HepG2 (cell line): ENCODE results near the gene SGPP1. TPM values are rescaled to one million over a fixed set of nuclear protein-coding genes. Genes with fewer than 3 reads are reported as not detected.

Experiments used
- CBFB ChIP-seq: sonication (generic); formaldehyde crosslinking; IDR thresholded peaks from 2 replicates; pipeline ENCODE4 v1.4.0; 2020; ENCODE audit warnings: missing genetic modification reagents
- CEBPB ChIP-seq: IDR thresholded peaks from 2 replicates; pipeline ENCODE4 v1.6.1; 2011; ENCODE audit warnings: low read depth, low read length, improper control_type of control experiment, borderline replicate concordance
- CHD4 ChIP-seq: fragments of 200-600 bp; sonication (generic); IDR thresholded peaks from 2 replicates; pipeline ENCODE4 v1.7.0; 2017; ENCODE audit warnings: mild to moderate bottlenecking, low read length, borderline replicate concordance
- IKZF1 ChIP-seq: fragments of 450-650 bp; IDR thresholded peaks from 2 replicates; pipeline ENCODE4 v1.7.1; 2016
- KDM1A ChIP-seq: IDR thresholded peaks from 2 replicates; pipeline ENCODE4 v1.6.1; 2016; ENCODE audit warnings: missing compliant biosample characterization
- NR2F2 ChIP-seq: IDR thresholded peaks from 2 replicates; pipeline ENCODE4 v1.6.1; 2012; ENCODE audit warnings: low read depth, inconsistent platforms, borderline replicate concordance
- SOX5 ChIP-seq: IDR thresholded peaks from 2 replicates; pipeline ENCODE4 v1.6.1; 2016; ENCODE audit warnings: borderline replicate concordance
- ZNF225 ChIP-seq: sonication (generic); formaldehyde crosslinking; IDR thresholded peaks from 2 replicates; pipeline ENCODE4 v1.4.0; 2020; ENCODE audit warnings: mild to moderate bottlenecking, missing genetic modification reagents
- ZNF3 ChIP-seq: IDR thresholded peaks from 2 replicates; pipeline ENCODE4 v1.7.0; 2017; ENCODE audit warnings: inconsistent platforms
- ZNF33B ChIP-seq: sonication (generic); formaldehyde crosslinking; IDR thresholded peaks from 2 replicates; pipeline ENCODE4 v1.5.1; 2020; ENCODE audit warnings: mild to moderate bottlenecking, missing genetic modification reagents
- ZNF460 ChIP-seq: sonication (generic); formaldehyde crosslinking; IDR thresholded peaks from 2 replicates; pipeline ENCODE4 v1.5.1; 2020; ENCODE audit warnings: missing genetic modification reagents, mild to moderate bottlenecking, borderline replicate concordance
- ZNF501 ChIP-seq: sonication (generic); formaldehyde crosslinking; IDR thresholded peaks from 2 replicates; pipeline ENCODE4 v1.5.1; 2020; ENCODE audit warnings: mild to moderate bottlenecking, moderate library complexity, missing genetic modification reagents
- ZNF788 ChIP-seq: sonication (generic); formaldehyde crosslinking; IDR thresholded peaks from 2 replicates; pipeline ENCODE4 v1.5.0; 2020; ENCODE audit warnings: mild to moderate bottlenecking, missing genetic modification reagents, borderline replicate concordance
- polyA plus RNA-seq, 8 experiments: library from polyadenylated mRNA; depleted of rRNA in 3 of 8; stranded (reverse) in 7 of 8; unstranded in 1 of 8; fragments of >200 nt; fragmentation: Illumina TruSeq in 4 of 8; extraction: Trizol in 4 of 8; gene quantifications; 2 replicates each; pipeline versions ENCODE4 v1.2.1 to v1.2.3, GENCODE V29; 2011 to 2016; ENCODE audit warnings: low read depth in 4 of 8, missing spikeins in 1 of 8, mixed read lengths in 1 of 8; ENCODE audit not compliant: insufficient read depth in 1 of 8
- total RNA-seq, 5 experiments: library from RNA; depleted of rRNA; stranded (reverse); fragments of >200 nt; fragmentation: Illumina TruSeq; extraction: Trizol; gene quantifications; 2 replicates each; pipeline ENCODE4 v1.2.3, GENCODE V29; 2016; ENCODE audit warnings: low read depth in 1 of 5
- TF ChIP-seq, protein P1 (sequence below): sonication (generic); formaldehyde crosslinking; IDR thresholded peaks from 2 replicates; pipeline ENCODE4 v1.4.0; 2020; ENCODE audit warnings: missing genetic modification reagents, mild to moderate bottlenecking, borderline replicate concordance
- TF ChIP-seq, protein P2 (sequence below): fragments of 450-650 bp; IDR thresholded peaks from 2 replicates; pipeline ENCODE4 v1.6.1; 2016
- TF ChIP-seq, protein P3 (sequence below): sonication (generic); formaldehyde crosslinking; IDR thresholded peaks from 2 replicates; pipeline ENCODE4 v1.8.1; 2022; ENCODE audit warnings: mild to moderate bottlenecking, missing genetic modification reagents
- TF ChIP-seq, protein P4 (sequence below): sonication (generic); formaldehyde crosslinking; IDR thresholded peaks from 2 replicates; pipeline ENCODE4 v1.4.0; 2020; ENCODE audit warnings: missing genetic modification reagents, borderline replicate concordance
- TF ChIP-seq, protein P5 (sequence below): IDR thresholded peaks from 2 replicates; pipeline ENCODE4 v1.4.0; 2020; ENCODE audit warnings: mild to moderate bottlenecking, missing genetic modification reagents

Gene SGPP1
- total and polyA plus RNA-seq, 2 of the 13 experiments (the other 11 are each of a cell fraction or from before 2014, with no cell fraction given): 6.4 to 6.8 TPM

DNA sequence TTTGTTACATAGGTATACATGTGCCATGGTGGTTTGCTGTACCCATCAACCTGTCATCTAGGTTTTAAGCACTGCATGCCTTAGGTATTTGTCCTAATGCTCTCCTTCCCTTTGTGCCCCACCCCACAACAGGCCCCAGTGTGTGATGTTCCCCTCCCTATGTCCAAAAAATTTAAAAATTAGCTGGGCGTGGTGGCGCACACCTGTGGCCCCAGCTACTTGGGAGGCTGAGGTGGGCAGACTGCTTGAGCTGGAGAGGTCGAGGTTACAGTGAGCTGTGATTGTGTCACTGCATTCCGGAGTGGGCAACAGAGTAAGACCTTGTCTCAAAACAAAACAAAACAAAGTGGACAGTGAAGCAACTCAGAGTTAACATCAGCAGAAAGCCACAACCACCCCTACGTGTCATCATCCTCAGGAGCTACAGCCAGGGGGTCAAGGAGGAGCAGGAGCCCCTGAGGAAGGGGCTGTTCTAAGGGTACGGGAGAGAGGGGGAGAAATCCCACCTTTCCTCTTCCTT lies 36.8 kb upstream of the SGPP1 start (continued):
- TF ChIP-seq, protein P1, sequence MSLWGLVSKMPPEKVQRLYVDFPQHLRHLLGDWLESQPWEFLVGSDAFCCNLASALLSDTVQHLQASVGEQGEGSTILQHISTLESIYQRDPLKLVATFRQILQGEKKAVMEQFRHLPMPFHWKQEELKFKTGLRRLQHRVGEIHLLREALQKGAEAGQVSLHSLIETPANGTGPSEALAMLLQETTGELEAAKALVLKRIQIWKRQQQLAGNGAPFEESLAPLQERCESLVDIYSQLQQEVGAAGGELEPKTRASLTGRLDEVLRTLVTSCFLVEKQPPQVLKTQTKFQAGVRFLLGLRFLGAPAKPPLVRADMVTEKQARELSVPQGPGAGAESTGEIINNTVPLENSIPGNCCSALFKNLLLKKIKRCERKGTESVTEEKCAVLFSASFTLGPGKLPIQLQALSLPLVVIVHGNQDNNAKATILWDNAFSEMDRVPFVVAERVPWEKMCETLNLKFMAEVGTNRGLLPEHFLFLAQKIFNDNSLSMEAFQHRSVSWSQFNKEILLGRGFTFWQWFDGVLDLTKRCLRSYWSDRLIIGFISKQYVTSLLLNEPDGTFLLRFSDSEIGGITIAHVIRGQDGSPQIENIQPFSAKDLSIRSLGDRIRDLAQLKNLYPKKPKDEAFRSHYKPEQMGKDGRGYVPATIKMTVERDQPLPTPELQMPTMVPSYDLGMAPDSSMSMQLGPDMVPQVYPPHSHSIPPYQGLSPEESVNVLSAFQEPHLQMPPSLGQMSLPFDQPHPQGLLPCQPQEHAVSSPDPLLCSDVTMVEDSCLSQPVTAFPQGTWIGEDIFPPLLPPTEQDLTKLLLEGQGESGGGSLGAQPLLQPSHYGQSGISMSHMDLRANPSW: no peak
- TF ChIP-seq SOX5 (CRISPR knock-in tag) (0 out of 2 replicates have a peak, but pooled peaks have one; percentile 11), CHD4 (peak; percentile 66; the same call in 1 of the 2 replicates), ZNF788 (CRISPR knock-in tag) (0 out of 2 replicates have a peak, but pooled peaks have one; percentile 36), ZNF33B (CRISPR knock-in tag) (no peak), ZNF460 (CRISPR knock-in tag) (peak; percentile 99), NR2F2 (no peak), CEBPB (peak; percentile 63; the same call in 1 of the 2 replicates), ZNF3 (CRISPR knock-in tag) (peak; percentile 33; the same call in 1 of the 2 replicates), ZNF501 (no peak), CBFB (CRISPR knock-in tag) (no peak), KDM1A (peak; percentile 27; the same call in 1 of the 2 replicates), IKZF1 (no peak), ZNF225 (no peak)
- TF ChIP-seq, protein P2, sequence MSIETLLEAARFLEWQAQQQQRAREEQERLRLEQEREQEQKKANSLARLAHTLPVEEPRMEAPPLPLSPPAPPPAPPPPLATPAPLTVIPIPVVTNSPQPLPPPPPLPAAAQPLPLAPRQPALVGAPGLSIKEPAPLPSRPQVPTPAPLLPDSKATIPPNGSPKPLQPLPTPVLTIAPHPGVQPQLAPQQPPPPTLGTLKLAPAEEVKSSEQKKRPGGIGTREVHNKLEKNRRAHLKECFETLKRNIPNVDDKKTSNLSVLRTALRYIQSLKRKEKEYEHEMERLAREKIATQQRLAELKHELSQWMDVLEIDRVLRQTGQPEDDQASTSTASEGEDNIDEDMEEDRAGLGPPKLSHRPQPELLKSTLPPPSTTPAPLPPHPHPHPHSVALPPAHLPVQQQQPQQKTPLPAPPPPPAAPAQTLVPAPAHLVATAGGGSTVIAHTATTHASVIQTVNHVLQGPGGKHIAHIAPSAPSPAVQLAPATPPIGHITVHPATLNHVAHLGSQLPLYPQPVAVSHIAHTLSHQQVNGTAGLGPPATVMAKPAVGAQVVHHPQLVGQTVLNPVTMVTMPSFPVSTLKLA: no peak
- TF ChIP-seq, protein P3, sequence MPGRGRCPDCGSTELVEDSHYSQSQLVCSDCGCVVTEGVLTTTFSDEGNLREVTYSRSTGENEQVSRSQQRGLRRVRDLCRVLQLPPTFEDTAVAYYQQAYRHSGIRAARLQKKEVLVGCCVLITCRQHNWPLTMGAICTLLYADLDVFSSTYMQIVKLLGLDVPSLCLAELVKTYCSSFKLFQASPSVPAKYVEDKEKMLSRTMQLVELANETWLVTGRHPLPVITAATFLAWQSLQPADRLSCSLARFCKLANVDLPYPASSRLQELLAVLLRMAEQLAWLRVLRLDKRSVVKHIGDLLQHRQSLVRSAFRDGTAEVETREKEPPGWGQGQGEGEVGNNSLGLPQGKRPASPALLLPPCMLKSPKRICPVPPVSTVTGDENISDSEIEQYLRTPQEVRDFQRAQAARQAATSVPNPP (CRISPR knock-in tag): no peak
- TF ChIP-seq, protein P4, sequence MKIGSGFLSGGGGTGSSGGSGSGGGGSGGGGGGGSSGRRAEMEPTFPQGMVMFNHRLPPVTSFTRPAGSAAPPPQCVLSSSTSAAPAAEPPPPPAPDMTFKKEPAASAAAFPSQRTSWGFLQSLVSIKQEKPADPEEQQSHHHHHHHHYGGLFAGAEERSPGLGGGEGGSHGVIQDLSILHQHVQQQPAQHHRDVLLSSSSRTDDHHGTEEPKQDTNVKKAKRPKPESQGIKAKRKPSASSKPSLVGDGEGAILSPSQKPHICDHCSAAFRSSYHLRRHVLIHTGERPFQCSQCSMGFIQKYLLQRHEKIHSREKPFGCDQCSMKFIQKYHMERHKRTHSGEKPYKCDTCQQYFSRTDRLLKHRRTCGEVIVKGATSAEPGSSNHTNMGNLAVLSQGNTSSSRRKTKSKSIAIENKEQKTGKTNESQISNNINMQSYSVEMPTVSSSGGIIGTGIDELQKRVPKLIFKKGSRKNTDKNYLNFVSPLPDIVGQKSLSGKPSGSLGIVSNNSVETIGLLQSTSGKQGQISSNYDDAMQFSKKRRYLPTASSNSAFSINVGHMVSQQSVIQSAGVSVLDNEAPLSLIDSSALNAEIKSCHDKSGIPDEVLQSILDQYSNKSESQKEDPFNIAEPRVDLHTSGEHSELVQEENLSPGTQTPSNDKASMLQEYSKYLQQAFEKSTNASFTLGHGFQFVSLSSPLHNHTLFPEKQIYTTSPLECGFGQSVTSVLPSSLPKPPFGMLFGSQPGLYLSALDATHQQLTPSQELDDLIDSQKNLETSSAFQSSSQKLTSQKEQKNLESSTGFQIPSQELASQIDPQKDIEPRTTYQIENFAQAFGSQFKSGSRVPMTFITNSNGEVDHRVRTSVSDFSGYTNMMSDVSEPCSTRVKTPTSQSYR (CRISPR knock-in tag): no peak
- TF ChIP-seq, protein P5, sequence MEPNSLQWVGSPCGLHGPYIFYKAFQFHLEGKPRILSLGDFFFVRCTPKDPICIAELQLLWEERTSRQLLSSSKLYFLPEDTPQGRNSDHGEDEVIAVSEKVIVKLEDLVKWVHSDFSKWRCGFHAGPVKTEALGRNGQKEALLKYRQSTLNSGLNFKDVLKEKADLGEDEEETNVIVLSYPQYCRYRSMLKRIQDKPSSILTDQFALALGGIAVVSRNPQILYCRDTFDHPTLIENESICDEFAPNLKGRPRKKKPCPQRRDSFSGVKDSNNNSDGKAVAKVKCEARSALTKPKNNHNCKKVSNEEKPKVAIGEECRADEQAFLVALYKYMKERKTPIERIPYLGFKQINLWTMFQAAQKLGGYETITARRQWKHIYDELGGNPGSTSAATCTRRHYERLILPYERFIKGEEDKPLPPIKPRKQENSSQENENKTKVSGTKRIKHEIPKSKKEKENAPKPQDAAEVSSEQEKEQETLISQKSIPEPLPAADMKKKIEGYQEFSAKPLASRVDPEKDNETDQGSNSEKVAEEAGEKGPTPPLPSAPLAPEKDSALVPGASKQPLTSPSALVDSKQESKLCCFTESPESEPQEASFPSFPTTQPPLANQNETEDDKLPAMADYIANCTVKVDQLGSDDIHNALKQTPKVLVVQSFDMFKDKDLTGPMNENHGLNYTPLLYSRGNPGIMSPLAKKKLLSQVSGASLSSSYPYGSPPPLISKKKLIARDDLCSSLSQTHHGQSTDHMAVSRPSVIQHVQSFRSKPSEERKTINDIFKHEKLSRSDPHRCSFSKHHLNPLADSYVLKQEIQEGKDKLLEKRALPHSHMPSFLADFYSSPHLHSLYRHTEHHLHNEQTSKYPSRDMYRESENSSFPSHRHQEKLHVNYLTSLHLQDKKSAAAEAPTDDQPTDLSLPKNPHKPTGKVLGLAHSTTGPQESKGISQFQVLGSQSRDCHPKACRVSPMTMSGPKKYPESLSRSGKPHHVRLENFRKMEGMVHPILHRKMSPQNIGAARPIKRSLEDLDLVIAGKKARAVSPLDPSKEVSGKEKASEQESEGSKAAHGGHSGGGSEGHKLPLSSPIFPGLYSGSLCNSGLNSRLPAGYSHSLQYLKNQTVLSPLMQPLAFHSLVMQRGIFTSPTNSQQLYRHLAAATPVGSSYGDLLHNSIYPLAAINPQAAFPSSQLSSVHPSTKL (CRISPR knock-in tag): peak; percentile 17; the same call in 1 of the 2 replicates
